DMS79 treated with DMSO at 0.1 percent for 48 hours (cell line): ENCODE data around the gene PLEKHJ1.

Experiments used
- DNase-seq: peaks from one replicate; lab custom pipeline; 2025; lab: John Stamatoyannopoulos, UW

PLEKHJ1 gene

GRCh38 chr19:2249010-2249866, 13.1 kb upstream of the PLEKHJ1 start, which contains the start of gene AMH:
AMH (plus strand) TSS chr19:2249323; CDS start chr19:2249333, 10 bp downstream.
- no peak for DNase-seq

GRCh38 chr19:2248136-2249009, 12.2 kb upstream of the PLEKHJ1 start:
- DNase-seq, result no peak

- no peak for DNase-seq
These were observed 11.4 kb upstream of the PLEKHJ1 start for GRCh38 chr19:2247433-2248101.

- no peak for DNase-seq
These were observed 10.8 kb upstream of the PLEKHJ1 start for GRCh38 chr19:2246801-2247361.

GRCh38 chr19:2246014-2246620, 10.0 kb upstream of the PLEKHJ1 start:
- no peak for DNase-seq

GRCh38 chr19:2245273-2245672, 9.1 kb upstream of the PLEKHJ1 start:
- DNase-seq, result no peak

GRCh38 chr19:2244486-2244885, 8.4 kb upstream of the PLEKHJ1 start:
- DNase-seq, result no peak

- DNase-seq, result no peak
These were observed 7.9 kb upstream of the PLEKHJ1 start for GRCh38 chr19:2244125-2244411.

GRCh38 chr19:2243274-2244124, 7.4 kb upstream of the PLEKHJ1 start:
- DNase-seq, result no peak

- DNase-seq, result no peak
These were observed 6.7 kb upstream of the PLEKHJ1 start for GRCh38 chr19:2242816-2243215.

- DNase-seq, result no peak
These were observed 6.0 kb upstream of the PLEKHJ1 start for GRCh38 chr19:2242092-2242537.

GRCh38 chr19:2240881-2241760, 5.0 kb upstream of the PLEKHJ1 start:
- no peak for DNase-seq

GRCh38 chr19:2239771-2240770, 3.9 kb upstream of the PLEKHJ1 start:
- peak; percentile 11 for DNase-seq

- no peak for DNase-seq
These were observed 3.0 kb upstream of the PLEKHJ1 start for GRCh38 chr19:2239173-2239572.

- no peak for DNase-seq
These were observed 1.7 kb upstream of the PLEKHJ1 start for GRCh38 chr19:2237869-2238153.

GRCh38 chr19:2237051-2237868, 1.1 kb upstream of the PLEKHJ1 start:
- DNase-seq, result no peak

GRCh38 chr19:2236064-2236313, 140 bp downstream of the PLEKHJ1 start:
- DNase-seq, result no peak

GRCh38 chr19:2235381-2236063, 607 bp downstream of the PLEKHJ1 start:
- DNase-seq, result peak; percentile 69
